Astrocyte (in vitro differentiated cells and primary cell): Measurements from ENCODE around the gene NR0B1. TPM values are rescaled to one million over a fixed set of nuclear protein-coding genes. Genes with fewer than 3 reads are reported as not detected.

ENCODE experiments used
- DNase-seq: peaks from one replicate; pipeline ENCODE4 v3.0.0-alpha.2; 2010; ENCODE audit warnings: low read depth
- FAIRE-seq: peaks from 2 replicates; lab custom pipeline; 2011; peaks lifted over from hg19 to GRCh38; lab: Jason Lieb, UNC
- H2AFZ ChIP-seq: 2 replicates; pipeline ENCODE4 v1.6.0; 2012; ENCODE audit warnings: low read depth, low read length, inconsistent platforms
- H3K27ac ChIP-seq: 2 replicates; pipeline ENCODE4 v1.5.1; 2011; ENCODE audit warnings: low read depth, low read length, inconsistent platforms
- H3K27me3 ChIP-seq: 2 replicates; pipeline ENCODE4 v1.6.0; 2011; ENCODE audit warnings: low read length, inconsistent platforms; ENCODE audit not compliant: insufficient read depth
- H3K36me3 ChIP-seq: 2 replicates; pipeline ENCODE4 v1.5.1; 2011; ENCODE audit warnings: low read length, inconsistent platforms; ENCODE audit not compliant: insufficient read depth
- H3K4me1 ChIP-seq: 2 replicates; pipeline ENCODE4 v1.5.1; 2011; ENCODE audit warnings: low read length, inconsistent platforms; ENCODE audit not compliant: insufficient read depth
- H3K4me2 ChIP-seq: 2 replicates; pipeline ENCODE4 v1.6.0; 2012; ENCODE audit warnings: low read length, inconsistent platforms
- H3K4me3 ChIP-seq: 2 replicates; pipeline ENCODE4 v1.5.1; 2011; ENCODE audit warnings: low read depth, mild to moderate bottlenecking, low read length, inconsistent platforms; ENCODE audit not compliant: insufficient read depth
- H3K79me2 ChIP-seq: 2 replicates; pipeline ENCODE4 v1.6.0; 2012; ENCODE audit warnings: mild to moderate bottlenecking, low read length, inconsistent platforms; ENCODE audit not compliant: insufficient read depth
- H3K9ac ChIP-seq: 2 replicates; pipeline ENCODE4 v1.6.0; 2012; ENCODE audit warnings: mild to moderate bottlenecking, low read length, inconsistent platforms
- H3K9me3 ChIP-seq: 2 replicates; pipeline ENCODE4 v1.5.1; 2012; ENCODE audit warnings: low read depth, mild to moderate bottlenecking, low read length, inconsistent platforms; ENCODE audit not compliant: insufficient read depth
- H4K20me1 ChIP-seq: 2 replicates; pipeline ENCODE4 v1.6.0; 2012; ENCODE audit warnings: low read length, inconsistent platforms; ENCODE audit not compliant: insufficient read depth
- H3K27ac Mint-ChIP-seq: one replicate; pipeline ENCODE4 v1.8.0; 2021; ENCODE audit warnings: mild to moderate bottlenecking, mixed read lengths; ENCODE audit not compliant: unreplicated experiment
- H3K27me3 Mint-ChIP-seq: one replicate; pipeline ENCODE4 v1.8.0; 2021; ENCODE audit warnings: low read depth, mixed read lengths; ENCODE audit not compliant: unreplicated experiment
- H3K36me3 Mint-ChIP-seq: one replicate; pipeline ENCODE4 v1.8.0; 2021; ENCODE audit warnings: low read depth, mixed read lengths; ENCODE audit not compliant: unreplicated experiment
- H3K4me1 Mint-ChIP-seq: one replicate; pipeline ENCODE4 v1.8.0; 2021; ENCODE audit warnings: low read depth, mixed read lengths; ENCODE audit not compliant: unreplicated experiment
- H3K4me3 Mint-ChIP-seq: one replicate; pipeline ENCODE4 v1.8.0; 2021; ENCODE audit warnings: mild to moderate bottlenecking, moderate library complexity, mixed read lengths; ENCODE audit not compliant: unreplicated experiment
- H3K9me3 Mint-ChIP-seq: one replicate; pipeline ENCODE4 v1.8.0; 2021; ENCODE audit warnings: mild to moderate bottlenecking, mixed read lengths; ENCODE audit not compliant: unreplicated experiment
- EZH2 ChIP-seq: IDR thresholded peaks from 2 replicates; pipeline ENCODE4 v1.6.1; 2012; ENCODE audit warnings: mild to moderate bottlenecking, low read length, inconsistent platforms; ENCODE audit not compliant: insufficient read depth
- total RNA-seq: library from RNA; stranded (reverse); gene quantifications from 2 replicates; pipeline ENCODE4 v1.2.1, GENCODE V29; 2021
- TF ChIP-seq, protein P1 (sequence below): IDR thresholded peaks from 2 replicates; pipeline ENCODE4 v1.5.1; 2011; ENCODE audit warnings: low read depth, mild to moderate bottlenecking, inconsistent platforms, low read length, moderate library complexity; ENCODE audit not compliant: insufficient read depth

The NR0B1 gene
- total RNA-seq, 1 donor from 2014 or later: 0.25 TPM

- Histone ChIP-seq H3K9me3 (no peaks in the 10 kb centered on the region), H3K27ac (no peak overlapping the region), H3K4me1 (no peaks in the 10 kb centered on the region), H4K20me1 (no peaks in the 10 kb centered on the region), H3K4me2 (no peak overlapping the region), H3K4me3 (no peak overlapping the region), H3K36me3 (no peaks in the 10 kb centered on the region), H3K27me3 (no peaks in the 10 kb centered on the region), H2AFZ (no peak overlapping the region), H3K9ac (no peak overlapping the region), H3K79me2 (no peaks in the 10 kb centered on the region)
- Mint-ChIP-seq H3K36me3 (no peaks in the 10 kb centered on the region), H3K9me3 (no peaks in the 10 kb centered on the region), H3K4me1 (no peaks in the 10 kb centered on the region), H3K4me3 (no peak overlapping the region), H3K27me3 (peaks cover 2% of the 10 kb centered on the region), H3K27ac (no peak overlapping the region)
- no peak for TF ChIP-seq EZH2
- DNase-seq (no peak), FAIRE-seq (no peak)
Observed at GRCh38 chrX:30261012-30261411, 48.2 kb downstream of the NR0B1 start.

GRCh38 chrX:30259927-30260326 is 49.3 kb downstream of the NR0B1 start:
- no peak for TF ChIP-seq EZH2
- TF ChIP-seq, protein P1, sequence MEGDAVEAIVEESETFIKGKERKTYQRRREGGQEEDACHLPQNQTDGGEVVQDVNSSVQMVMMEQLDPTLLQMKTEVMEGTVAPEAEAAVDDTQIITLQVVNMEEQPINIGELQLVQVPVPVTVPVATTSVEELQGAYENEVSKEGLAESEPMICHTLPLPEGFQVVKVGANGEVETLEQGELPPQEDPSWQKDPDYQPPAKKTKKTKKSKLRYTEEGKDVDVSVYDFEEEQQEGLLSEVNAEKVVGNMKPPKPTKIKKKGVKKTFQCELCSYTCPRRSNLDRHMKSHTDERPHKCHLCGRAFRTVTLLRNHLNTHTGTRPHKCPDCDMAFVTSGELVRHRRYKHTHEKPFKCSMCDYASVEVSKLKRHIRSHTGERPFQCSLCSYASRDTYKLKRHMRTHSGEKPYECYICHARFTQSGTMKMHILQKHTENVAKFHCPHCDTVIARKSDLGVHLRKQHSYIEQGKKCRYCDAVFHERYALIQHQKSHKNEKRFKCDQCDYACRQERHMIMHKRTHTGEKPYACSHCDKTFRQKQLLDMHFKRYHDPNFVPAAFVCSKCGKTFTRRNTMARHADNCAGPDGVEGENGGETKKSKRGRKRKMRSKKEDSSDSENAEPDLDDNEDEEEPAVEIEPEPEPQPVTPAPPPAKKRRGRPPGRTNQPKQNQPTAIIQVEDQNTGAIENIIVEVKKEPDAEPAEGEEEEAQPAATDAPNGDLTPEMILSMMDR: no peak
- no peaks in the 10 kb centered on the region for H3K4me1 ChIP-seq
- no peak overlapping the region for H3K27ac Mint-ChIP-seq
- DNase-seq (no peak), FAIRE-seq (peak; percentile 41)
- no peaks in the 10 kb centered on the region for H3K36me3 ChIP-seq
- H3K4me3 ChIP-seq: no peak overlapping the region
- no peaks in the 10 kb centered on the region for H4K20me1 ChIP-seq
- H3K4me2 ChIP-seq: no peak overlapping the region
- no peak overlapping the region for H3K4me3 Mint-ChIP-seq
- H3K79me2 ChIP-seq: no peaks in the 10 kb centered on the region
- no peaks in the 10 kb centered on the region for H3K4me1 Mint-ChIP-seq
- H3K27me3 Mint-ChIP-seq: no peaks in the 10 kb centered on the region
- no peaks in the 10 kb centered on the region for H3K9me3 ChIP-seq
- H3K27me3 ChIP-seq: no peaks in the 10 kb centered on the region
- no peak overlapping the region for H3K9ac ChIP-seq
- H3K27ac ChIP-seq: no peak overlapping the region
- no peak overlapping the region for H2AFZ ChIP-seq
- peaks cover 5% of the 10 kb centered on the region for H3K9me3 Mint-ChIP-seq
- H3K36me3 Mint-ChIP-seq: no peaks in the 10 kb centered on the region

Other genes starting within 250 kb of the NR0B1 start
- gene MAGEB2, start 93.8 kb downstream of the NR0B1 start, total RNA-seq: not detected in 2 replicates
- not detected in 2 replicates for gene MAGEB3, start 78.7 kb downstream of the NR0B1 start, total RNA-seq
- not detected in 2 replicates for gene MAGEB4, start 67.4 kb downstream of the NR0B1 start, total RNA-seq
- not detected in 2 replicates for gene MAGEB1, start 62.2 kb downstream of the NR0B1 start, total RNA-seq